ENCODE results near the gene TPK1. TPM values are rescaled to one million over a fixed set of nuclear protein-coding genes. Genes with fewer than 3 reads are reported as not detected.

The TPK1 gene
- 1.6 TPM for polyA plus RNA-seq (2013, experiment 1 of 2)
- 1.8 TPM for polyA plus RNA-seq (2013, experiment 2 of 2)

GRCh38 chr7:144835652-144836544, at the start of gene TPK1:
TPK1 (minus strand) TSS chr7:144836053; CDS start chr7:144835602, 451 bp downstream.
- peak within 1 kb of the TSS; percentile 84 for H3K56ac ChIP-seq (ENCODE audit: low read length)
- H2AK5ac ChIP-seq (ENCODE audit: low read length), result no peak within 1 kb of the TSS
- H3K4ac ChIP-seq (ENCODE audit: low read depth, low read length), result peak within 1 kb of the TSS; percentile 95
- no peak within 1 kb of the TSS for H4K5ac ChIP-seq (ENCODE audit: low read length)
- peak within 1 kb of the TSS; percentile 98 for H3K4me2 ChIP-seq (ENCODE audit: low read length)
- H3K27ac ChIP-seq (ENCODE audit: low read depth, low read length), result peak within 1 kb of the TSS; percentile 92
- H4K8ac ChIP-seq (ENCODE audit: low read depth, low read length), result peak within 1 kb of the TSS; percentile 29
- DNase-seq, result peak; percentile 97
- no peak within 1 kb of the TSS for H3K23ac ChIP-seq (ENCODE audit: low read length)
- H2BK120ac ChIP-seq (ENCODE audit: low read depth, low read length), result peak within 1 kb of the TSS; percentile 84
- peak within 1 kb of the TSS; percentile 85 for H3K18ac ChIP-seq (ENCODE audit: low read length)
- no peaks in the 10 kb centered on the region for H3K27me3 ChIP-seq (ENCODE audit: insufficient read depth, low read length, poor library complexity)
- WGBS (ENCODE audit: extremely low coverage, insufficient coverage, low lambda C conversion rate), result no CpG with 5 or more reads among the region's 81 CpGs
- peak within 1 kb of the TSS; percentile 64 for H2BK15ac ChIP-seq (replicated peaks; ENCODE audit: low read depth)
- H3K79me1 ChIP-seq (ENCODE audit: low read length), result no peaks in the 10 kb centered on the region
- no peaks in the 10 kb centered on the region for H3K4me1 ChIP-seq (ENCODE audit: control insufficient read depth, low read depth, low read length)
- peak within 1 kb of the TSS; percentile 87 for H3K9ac ChIP-seq (ENCODE audit: low read length)
- H3K4me3 ChIP-seq (ENCODE audit: low read length), result peak within 1 kb of the TSS; percentile 75
- H2BK5ac ChIP-seq (ENCODE audit: low read length), result no peak within 1 kb of the TSS
- no peaks in the 10 kb centered on the region for H3K36me3 ChIP-seq (ENCODE audit: control insufficient read depth, insufficient read depth, low read length)
- H3K79me2 ChIP-seq (ENCODE audit: control insufficient read depth, insufficient read depth, low read length), result no peaks in the 10 kb centered on the region

DNA sequence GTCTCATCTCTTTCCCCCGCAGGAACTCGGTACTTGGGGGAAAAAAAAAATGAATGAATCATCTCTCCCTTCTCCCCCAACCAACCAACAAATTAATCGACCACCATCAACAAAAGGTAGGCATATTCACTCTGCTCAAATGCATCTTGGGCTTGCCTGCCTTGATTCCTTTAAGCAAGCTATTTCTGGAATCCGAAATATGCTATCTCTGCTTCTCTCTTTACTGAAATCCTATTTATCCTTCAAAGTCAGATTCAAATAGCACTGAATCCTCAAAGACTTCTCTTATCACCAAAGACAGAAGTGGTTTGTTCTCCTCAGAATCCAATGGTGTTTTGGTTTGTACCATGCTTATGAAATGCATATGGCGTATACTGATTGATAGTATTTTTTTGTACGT, 49.6 kb upstream of the TPK1 start:
- Histone ChIP-seq H3K18ac (ENCODE audit: low read length) (peak overlapping the region; percentile 68), H3K4me3 (ENCODE audit: low read length) (no peak overlapping the region), H3K79me1 (ENCODE audit: low read length) (no peaks in the 10 kb centered on the region), H3K36me3 (ENCODE audit: control insufficient read depth, insufficient read depth, low read length) (no peaks in the 10 kb centered on the region), H3K23ac (ENCODE audit: low read length) (no peak overlapping the region), H2BK5ac (ENCODE audit: low read length) (no peak overlapping the region), H2AK5ac (ENCODE audit: low read length) (no peak overlapping the region), H3K79me2 (ENCODE audit: control insufficient read depth, insufficient read depth, low read length) (no peaks in the 10 kb centered on the region), H3K4ac (ENCODE audit: low read depth, low read length) (no peak overlapping the region), H4K8ac (ENCODE audit: low read depth, low read length) (peak overlapping the region; percentile 56), H4K5ac (ENCODE audit: low read length) (no peak overlapping the region), H3K4me1 (ENCODE audit: control insufficient read depth, low read depth, low read length) (no peaks in the 10 kb centered on the region), H3K9ac (ENCODE audit: low read length) (no peak overlapping the region), H3K56ac (ENCODE audit: low read length) (no peak overlapping the region), H2BK15ac (replicated peaks; ENCODE audit: low read depth) (no peak overlapping the region), H2BK120ac (ENCODE audit: low read depth, low read length) (no peak overlapping the region), H3K4me2 (ENCODE audit: low read length) (no peak overlapping the region), H3K27ac (ENCODE audit: low read depth, low read length) (peak overlapping the region; percentile 33), H3K27me3 (ENCODE audit: insufficient read depth, low read length, poor library complexity) (no peaks in the 10 kb centered on the region)
- no CpG with 5 or more reads among the region's 6 CpGs for WGBS (ENCODE audit: extremely low coverage, insufficient coverage, low lambda C conversion rate)
- peak; percentile 87 for DNase-seq

- no CpG with 5 or more reads among the region's 2 CpGs for WGBS (ENCODE audit: extremely low coverage, insufficient coverage, low lambda C conversion rate)
- Histone ChIP-seq H3K56ac (ENCODE audit: low read length) (no peak overlapping the region), H2BK120ac (ENCODE audit: low read depth, low read length) (no peak overlapping the region), H4K8ac (ENCODE audit: low read depth, low read length) (no peak overlapping the region), H3K9ac (ENCODE audit: low read length) (no peak overlapping the region), H3K36me3 (ENCODE audit: control insufficient read depth, insufficient read depth, low read length) (no peaks in the 10 kb centered on the region), H3K4me1 (ENCODE audit: control insufficient read depth, low read depth, low read length) (no peaks in the 10 kb centered on the region), H3K4me2 (ENCODE audit: low read length) (no peak overlapping the region), H2BK15ac (replicated peaks; ENCODE audit: low read depth) (no peak overlapping the region), H3K4ac (ENCODE audit: low read depth, low read length) (no peak overlapping the region), H3K27me3 (ENCODE audit: insufficient read depth, low read length, poor library complexity) (no peaks in the 10 kb centered on the region), H3K79me2 (ENCODE audit: control insufficient read depth, insufficient read depth, low read length) (no peaks in the 10 kb centered on the region), H3K4me3 (ENCODE audit: low read length) (no peak overlapping the region), H2AK5ac (ENCODE audit: low read length) (no peak overlapping the region), H3K79me1 (ENCODE audit: low read length) (no peaks in the 10 kb centered on the region), H3K18ac (ENCODE audit: low read length) (peak overlapping the region; percentile 60), H3K27ac (ENCODE audit: low read depth, low read length) (no peak overlapping the region), H4K5ac (ENCODE audit: low read length) (no peak overlapping the region), H2BK5ac (ENCODE audit: low read length) (no peak overlapping the region), H3K23ac (ENCODE audit: low read length) (no peak overlapping the region)
- DNase-seq, result peak; percentile 63
Observed at GRCh38 chr7:144884896-144885295, 49.0 kb upstream of the TPK1 start.

- H3K4me3 ChIP-seq (ENCODE audit: low read length), result no peak overlapping the region
- no peak overlapping the region for H3K18ac ChIP-seq (ENCODE audit: low read length)
- no CpG with 5 or more reads among the region's 13 CpGs for WGBS (ENCODE audit: extremely low coverage, insufficient coverage, low lambda C conversion rate)
- no peak overlapping the region for H3K56ac ChIP-seq (ENCODE audit: low read length)
- H3K9ac ChIP-seq (ENCODE audit: low read length), result no peak overlapping the region
- no peaks in the 10 kb centered on the region for H3K27me3 ChIP-seq (ENCODE audit: insufficient read depth, low read length, poor library complexity)
- H3K4ac ChIP-seq (ENCODE audit: low read depth, low read length), result no peak overlapping the region
- no peak overlapping the region for H3K4me2 ChIP-seq (ENCODE audit: low read length)
- DNase-seq, result peak; percentile 51
- H2BK5ac ChIP-seq (ENCODE audit: low read length), result no peak overlapping the region
- H3K27ac ChIP-seq (ENCODE audit: low read depth, low read length), result peak overlapping the region; percentile 53
- H3K79me1 ChIP-seq (ENCODE audit: low read length), result no peaks in the 10 kb centered on the region
- H3K23ac ChIP-seq (ENCODE audit: low read length), result no peak overlapping the region
- H3K4me1 ChIP-seq (ENCODE audit: control insufficient read depth, low read depth, low read length), result peaks cover 6% of the 10 kb centered on the region
- no peak overlapping the region for H2AK5ac ChIP-seq (ENCODE audit: low read length)
- H3K79me2 ChIP-seq (ENCODE audit: control insufficient read depth, insufficient read depth, low read length), result no peaks in the 10 kb centered on the region
- no peak overlapping the region for H4K8ac ChIP-seq (ENCODE audit: low read depth, low read length)
- no peaks in the 10 kb centered on the region for H3K36me3 ChIP-seq (ENCODE audit: control insufficient read depth, insufficient read depth, low read length)
- no peak overlapping the region for H4K5ac ChIP-seq (ENCODE audit: low read length)
- H2BK120ac ChIP-seq (ENCODE audit: low read depth, low read length), result no peak overlapping the region
- no peak overlapping the region for H2BK15ac ChIP-seq (replicated peaks; ENCODE audit: low read depth)
Observed at GRCh38 chr7:144873316-144873845, 37.5 kb upstream of the TPK1 start.

GRCh38 chr7:144869082-144869481, 33.2 kb upstream of the TPK1 start:
- Histone ChIP-seq H3K79me1 (ENCODE audit: low read length) (no peaks in the 10 kb centered on the region), H3K56ac (ENCODE audit: low read length) (no peak overlapping the region), H4K5ac (ENCODE audit: low read length) (no peak overlapping the region), H3K4me3 (ENCODE audit: low read length) (no peak overlapping the region), H3K23ac (ENCODE audit: low read length) (no peak overlapping the region), H4K8ac (ENCODE audit: low read depth, low read length) (no peak overlapping the region), H2BK15ac (replicated peaks; ENCODE audit: low read depth) (no peak overlapping the region), H3K36me3 (ENCODE audit: control insufficient read depth, insufficient read depth, low read length) (no peaks in the 10 kb centered on the region), H3K18ac (ENCODE audit: low read length) (no peak overlapping the region), H2BK5ac (ENCODE audit: low read length) (no peak overlapping the region), H2BK120ac (ENCODE audit: low read depth, low read length) (no peak overlapping the region), H3K9ac (ENCODE audit: low read length) (no peak overlapping the region), H3K27ac (ENCODE audit: low read depth, low read length) (no peak overlapping the region), H3K4me2 (ENCODE audit: low read length) (no peak overlapping the region), H3K4ac (ENCODE audit: low read depth, low read length) (no peak overlapping the region), H2AK5ac (ENCODE audit: low read length) (no peak overlapping the region), H3K79me2 (ENCODE audit: control insufficient read depth, insufficient read depth, low read length) (no peaks in the 10 kb centered on the region), H3K4me1 (ENCODE audit: control insufficient read depth, low read depth, low read length) (peaks cover 6% of the 10 kb centered on the region), H3K27me3 (ENCODE audit: insufficient read depth, low read length, poor library complexity) (no peaks in the 10 kb centered on the region)
- DNase-seq, result no peak
- WGBS (ENCODE audit: extremely low coverage, insufficient coverage, low lambda C conversion rate), result no CpG with 5 or more reads among the region's 8 CpGs

All from mesendoderm (in vitro differentiated cells).